B cell (primary cell): Measurements from ENCODE around the gene RAN.

Source experiments
- EZH2 ChIP-seq: IDR thresholded peaks from 2 replicates; pipeline ENCODE4 v1.6.1; 2012; ENCODE audit warnings: borderline replicate concordance, low read depth, mild to moderate bottlenecking, moderate library complexity, low read length; ENCODE audit not compliant: insufficient read depth, poor library complexity, severe bottlenecking
- TF ChIP-seq, protein P1 (sequence below): fragments of 200-600 bp; IDR thresholded peaks from one replicate; pipeline ENCODE4 v1.8.0; 2022; ENCODE audit warnings: antibody characterized with exemption, mild to moderate bottlenecking

DNA sequence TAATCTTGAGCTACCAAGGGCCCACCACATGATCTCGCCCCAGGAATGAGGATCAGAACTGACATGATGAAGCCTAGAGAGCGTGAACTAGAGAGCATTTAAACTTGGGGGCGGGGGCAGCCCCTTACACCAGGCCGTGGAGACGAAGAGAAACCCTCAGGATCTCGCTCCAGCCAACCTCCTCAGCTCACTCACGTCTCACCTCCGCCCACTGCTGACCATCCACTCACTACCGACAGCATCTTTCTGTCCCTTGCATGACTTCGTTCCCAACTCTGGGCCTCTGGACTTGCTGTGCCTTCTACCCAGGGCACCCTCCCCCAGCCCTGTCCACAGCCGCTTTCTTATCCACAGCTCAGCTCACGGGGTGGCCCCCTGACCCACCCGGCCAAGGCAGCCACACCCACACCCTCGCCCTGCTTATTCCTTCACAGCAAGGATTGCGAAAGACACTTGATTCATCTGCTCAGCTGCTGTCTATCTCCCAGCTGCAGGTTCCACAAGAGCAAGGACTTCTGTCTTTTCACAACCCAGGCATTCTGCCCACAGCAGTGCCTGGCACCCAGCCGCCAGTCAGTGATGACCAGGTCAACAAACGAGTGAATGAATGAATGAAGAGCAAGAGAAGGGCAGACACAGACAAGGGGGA is 39.2 kb upstream of the RAN start:
- TF ChIP-seq EZH2: no peak
- TF ChIP-seq, protein P1, sequence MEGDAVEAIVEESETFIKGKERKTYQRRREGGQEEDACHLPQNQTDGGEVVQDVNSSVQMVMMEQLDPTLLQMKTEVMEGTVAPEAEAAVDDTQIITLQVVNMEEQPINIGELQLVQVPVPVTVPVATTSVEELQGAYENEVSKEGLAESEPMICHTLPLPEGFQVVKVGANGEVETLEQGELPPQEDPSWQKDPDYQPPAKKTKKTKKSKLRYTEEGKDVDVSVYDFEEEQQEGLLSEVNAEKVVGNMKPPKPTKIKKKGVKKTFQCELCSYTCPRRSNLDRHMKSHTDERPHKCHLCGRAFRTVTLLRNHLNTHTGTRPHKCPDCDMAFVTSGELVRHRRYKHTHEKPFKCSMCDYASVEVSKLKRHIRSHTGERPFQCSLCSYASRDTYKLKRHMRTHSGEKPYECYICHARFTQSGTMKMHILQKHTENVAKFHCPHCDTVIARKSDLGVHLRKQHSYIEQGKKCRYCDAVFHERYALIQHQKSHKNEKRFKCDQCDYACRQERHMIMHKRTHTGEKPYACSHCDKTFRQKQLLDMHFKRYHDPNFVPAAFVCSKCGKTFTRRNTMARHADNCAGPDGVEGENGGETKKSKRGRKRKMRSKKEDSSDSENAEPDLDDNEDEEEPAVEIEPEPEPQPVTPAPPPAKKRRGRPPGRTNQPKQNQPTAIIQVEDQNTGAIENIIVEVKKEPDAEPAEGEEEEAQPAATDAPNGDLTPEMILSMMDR: no peak
